T-helper 2 cell treated with Interferon-gamma antibody and Interleukin-4, amounts not matched to agents 5 μg/mL and 100 μg/mL, for 36 hours (primary cell): ENCODE measurements around the gene SSR4.
"Not testable (repeated sequence)": the region's sequence is repeated elsewhere in the genome, so short reads cannot be mapped to it uniquely, and the experiment has no call there.

Experiments used
- DNase-seq: peaks from one replicate; pipeline ENCODE4 v3.0.0; 2021; ENCODE audit warnings: low spot score
- H3K27ac Mint-ChIP-seq: one replicate; pipeline ENCODE4 v1.8.0; 2021; ENCODE audit warnings: mild to moderate bottlenecking, mixed read lengths
- H3K27me3 Mint-ChIP-seq: one replicate; pipeline ENCODE4 v1.8.0; 2021; ENCODE audit warnings: low read depth, mixed read lengths
- H3K36me3 Mint-ChIP-seq: one replicate; pipeline ENCODE4 v1.8.0; 2021; ENCODE audit warnings: low read depth, mixed read lengths
- H3K4me1 Mint-ChIP-seq: one replicate; pipeline ENCODE4 v1.8.0; 2021; ENCODE audit warnings: low read depth, mixed read lengths
- H3K4me3 Mint-ChIP-seq: one replicate; pipeline ENCODE4 v1.8.0; 2022; ENCODE audit warnings: mild to moderate bottlenecking, moderate library complexity, mixed read lengths
- H3K9me3 Mint-ChIP-seq: one replicate; pipeline ENCODE4 v1.8.0; 2021; ENCODE audit warnings: mixed read lengths

Gene SSR4

DNA sequence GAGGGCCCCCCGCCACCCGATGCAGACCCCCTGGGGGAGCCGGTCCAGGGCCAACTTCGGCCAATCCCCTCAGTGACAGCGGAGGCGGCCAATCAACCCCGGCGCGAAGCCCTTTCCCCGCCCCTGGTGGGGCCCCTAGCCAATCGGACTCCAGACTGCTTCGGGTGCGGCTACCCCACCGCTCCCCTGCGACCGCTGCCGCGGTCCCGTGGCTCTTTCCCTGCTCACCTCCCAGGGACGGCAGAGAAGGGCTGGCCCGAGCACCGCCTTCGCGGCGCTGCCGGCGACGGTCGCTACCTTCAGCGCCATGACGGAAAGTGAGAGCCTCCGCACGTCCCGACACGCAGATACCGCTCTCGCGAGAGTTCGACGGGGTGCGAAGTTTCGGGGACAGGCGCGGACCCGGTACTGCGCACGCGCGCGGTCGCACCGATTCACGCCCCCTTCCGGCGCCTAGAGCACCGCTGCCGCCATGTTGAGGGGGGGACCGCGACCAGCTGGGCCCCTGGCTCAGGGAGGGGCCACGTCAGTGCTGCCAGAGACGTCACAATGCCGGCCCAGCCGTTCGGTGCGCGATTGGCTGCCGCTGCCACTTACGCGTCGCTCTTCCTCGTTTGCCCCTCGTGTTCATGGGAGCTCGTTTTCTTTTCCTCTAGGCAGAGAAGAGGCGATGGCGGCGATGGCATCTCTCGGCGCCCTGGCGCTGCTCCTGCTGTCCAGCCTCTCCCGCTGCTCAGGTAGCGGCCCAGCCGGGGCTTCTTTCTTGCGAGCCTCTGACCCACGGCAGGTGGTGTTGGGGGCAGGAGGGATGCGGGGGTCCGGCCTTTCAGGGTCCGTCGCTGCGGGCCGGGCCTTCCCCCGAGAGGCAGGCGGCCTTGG is at the start of gene SSR4, which contains the start of gene IDH3G:
TSS of gene SSR4 (plus strand) at position 651 of the 879 bp plus-strand sequence. CDS start at position 671, 20 bp downstream.
TSS of gene IDH3G (minus strand) at position 358 of the 879 bp plus-strand sequence. CDS start at position 309, 49 bp downstream.
- Mint-ChIP-seq H3K27me3 (no peaks in the 10 kb centered on the region), H3K4me3 (peak within 1 kb of the TSS; percentile 96), H3K9me3 (no peaks in the 10 kb centered on the region), H3K27ac (peak within 1 kb of the TSS; percentile 90), H3K36me3 (peaks cover 26% of the 10 kb centered on the region), H3K4me1 (peaks cover 9% of the 10 kb centered on the region)
- peak; percentile 90 for DNase-seq

DNA sequence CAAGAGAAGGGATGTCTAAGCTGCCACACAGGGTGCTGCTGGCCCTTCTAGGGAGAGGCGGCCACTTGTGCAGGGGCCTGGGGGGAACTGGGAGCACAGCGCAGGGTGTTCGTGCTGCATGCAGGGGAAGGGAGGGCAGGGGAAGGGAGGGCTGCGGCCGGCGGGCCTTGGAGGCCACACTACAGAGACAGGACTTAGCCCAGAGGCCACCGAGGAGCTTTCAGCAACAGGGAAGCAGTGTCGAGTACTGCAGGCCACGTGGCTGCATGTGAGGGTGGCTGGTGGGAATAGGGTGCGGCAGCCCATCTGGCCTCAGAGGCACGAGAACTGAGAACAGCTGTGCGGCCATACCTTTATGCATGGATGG is 49.4 kb upstream of the SSR4 start:
- DNase-seq, H3K27ac Mint-ChIP-seq, H3K4me1 Mint-ChIP-seq, H3K27me3 Mint-ChIP-seq, H3K9me3 Mint-ChIP-seq, H3K4me3 Mint-ChIP-seq, H3K36me3 Mint-ChIP-seq: not testable (repeated sequence)

- no peak for DNase-seq
- H3K27me3 Mint-ChIP-seq = peaks cover 12% of the 10 kb centered on the region
- H3K36me3 Mint-ChIP-seq = no peaks in the 10 kb centered on the region
- no peaks in the 10 kb centered on the region for H3K9me3 Mint-ChIP-seq
- H3K27ac Mint-ChIP-seq = no peak overlapping the region
- peaks cover under 1% of the 10 kb centered on the region for H3K4me1 Mint-ChIP-seq
- no peak overlapping the region for H3K4me3 Mint-ChIP-seq
These were observed 48.1 kb upstream of the SSR4 start for GRCh38 chrX:153746359-153746758.

DNA sequence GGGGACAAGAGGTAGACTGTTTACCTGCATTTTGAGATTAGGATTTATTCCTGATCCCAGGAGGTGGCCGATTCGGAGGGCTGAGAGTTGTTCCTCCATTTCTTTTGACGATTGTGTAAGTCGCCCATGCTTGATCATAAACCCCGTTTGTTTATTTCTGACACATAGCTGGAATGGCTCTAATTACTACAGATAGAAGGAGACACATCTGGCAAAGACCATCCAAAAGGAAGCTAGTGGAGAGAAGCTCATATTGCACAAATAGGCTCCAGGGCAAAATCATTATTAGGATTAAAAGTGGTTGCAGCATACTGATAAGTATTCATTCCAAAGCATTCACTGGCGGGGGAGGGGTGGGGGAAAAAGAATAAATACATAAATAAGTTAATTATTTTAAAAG is 47.5 kb upstream of the SSR4 start:
- H3K27ac Mint-ChIP-seq, DNase-seq, H3K4me1 Mint-ChIP-seq, H3K36me3 Mint-ChIP-seq, H3K9me3 Mint-ChIP-seq, H3K4me3 Mint-ChIP-seq: not testable (repeated sequence)
- H3K27me3 Mint-ChIP-seq = peaks cover 12% of the 10 kb centered on the region

DNA sequence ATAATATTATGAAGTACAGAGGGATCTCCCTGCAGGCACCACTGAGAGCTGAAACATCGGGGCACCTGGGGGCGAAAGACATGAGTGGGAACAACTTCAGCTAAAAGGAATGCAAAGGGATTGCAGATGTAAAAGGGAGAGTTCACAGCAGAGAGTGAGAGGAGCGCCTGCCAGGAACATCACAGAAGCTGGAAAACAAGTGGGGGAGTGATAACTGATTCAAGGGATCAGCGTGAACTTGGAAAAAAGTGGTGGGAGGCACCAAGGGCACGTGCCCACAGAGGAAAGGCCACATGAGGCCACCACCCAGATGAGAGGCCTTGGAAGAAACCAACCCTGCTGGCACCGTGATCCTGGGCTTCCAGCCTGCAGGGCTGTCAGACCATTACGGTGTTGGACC is 45.5 kb upstream of the SSR4 start:
- H3K4me3 Mint-ChIP-seq, H3K4me1 Mint-ChIP-seq, H3K27ac Mint-ChIP-seq, H3K9me3 Mint-ChIP-seq, H3K36me3 Mint-ChIP-seq, DNase-seq: not testable (repeated sequence)
- H3K27me3 Mint-ChIP-seq = peaks cover 12% of the 10 kb centered on the region

- H3K9me3 Mint-ChIP-seq = no peaks in the 10 kb centered on the region
- H3K36me3 Mint-ChIP-seq = no peaks in the 10 kb centered on the region
- no peak for DNase-seq
- H3K4me3 Mint-ChIP-seq = no peak overlapping the region
- peaks cover 4% of the 10 kb centered on the region for H3K4me1 Mint-ChIP-seq
- H3K27me3 Mint-ChIP-seq = peaks cover 12% of the 10 kb centered on the region
- H3K27ac Mint-ChIP-seq = no peak overlapping the region
These were observed 44.2 kb upstream of the SSR4 start for GRCh38 chrX:153750127-153750774.

DNA sequence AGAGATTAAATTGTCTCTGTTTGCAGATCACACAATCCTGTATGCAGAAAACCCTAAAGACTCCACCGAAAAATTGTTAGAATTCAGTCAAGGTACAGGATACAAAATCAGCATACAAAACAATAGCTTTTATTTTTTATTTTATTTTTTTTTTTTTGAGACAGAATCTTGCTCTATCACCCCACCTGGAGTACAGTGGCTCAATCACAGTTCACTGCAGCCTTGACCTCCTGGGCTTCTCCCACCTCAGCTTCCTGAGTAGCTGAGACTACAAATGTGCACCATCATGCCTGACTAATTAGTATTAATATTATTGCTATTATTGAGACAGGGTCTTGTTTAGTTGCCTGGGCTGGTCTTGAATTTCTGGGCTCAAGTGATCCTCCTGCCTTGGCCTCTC is 39.3 kb upstream of the SSR4 start:
- Mint-ChIP-seq H3K36me3 (no peaks in the 10 kb centered on the region), H3K4me1 (peaks cover 4% of the 10 kb centered on the region), H3K27me3 (peaks cover 10% of the 10 kb centered on the region), H3K4me3 (no peak overlapping the region), H3K27ac (no peak overlapping the region), H3K9me3 (no peaks in the 10 kb centered on the region)
- no peak for DNase-seq

GRCh38 chrX:153761863-153762262 is 32.6 kb upstream of the SSR4 start:
- H3K4me1 Mint-ChIP-seq = peaks cover 5% of the 10 kb centered on the region
- no peaks in the 10 kb centered on the region for H3K36me3 Mint-ChIP-seq

GRCh38 chrX:153762626-153763173 is 31.8 kb upstream of the SSR4 start:
- no peaks in the 10 kb centered on the region for H3K9me3 Mint-ChIP-seq
- no peaks in the 10 kb centered on the region for H3K36me3 Mint-ChIP-seq
- peaks cover 5% of the 10 kb centered on the region for H3K4me1 Mint-ChIP-seq
- DNase-seq = no peak
- no peak overlapping the region for H3K4me3 Mint-ChIP-seq
- peaks cover under 1% of the 10 kb centered on the region for H3K27me3 Mint-ChIP-seq
- H3K27ac Mint-ChIP-seq = no peak overlapping the region

More at GRCh38 chrX:153761863-153762262, 32.6 kb upstream of the SSR4 start:
- no peaks in the 10 kb centered on the region for H3K9me3 Mint-ChIP-seq
- H3K27me3 Mint-ChIP-seq = peaks cover 5% of the 10 kb centered on the region
- no peak for DNase-seq
- H3K27ac Mint-ChIP-seq = no peak overlapping the region
- no peak overlapping the region for H3K4me3 Mint-ChIP-seq

- Mint-ChIP-seq H3K27ac (no peak overlapping the region), H3K4me3 (no peak overlapping the region)
- no peak for DNase-seq
These were observed 31.1 kb upstream of the SSR4 start for GRCh38 chrX:153763298-153763932.

DNA sequence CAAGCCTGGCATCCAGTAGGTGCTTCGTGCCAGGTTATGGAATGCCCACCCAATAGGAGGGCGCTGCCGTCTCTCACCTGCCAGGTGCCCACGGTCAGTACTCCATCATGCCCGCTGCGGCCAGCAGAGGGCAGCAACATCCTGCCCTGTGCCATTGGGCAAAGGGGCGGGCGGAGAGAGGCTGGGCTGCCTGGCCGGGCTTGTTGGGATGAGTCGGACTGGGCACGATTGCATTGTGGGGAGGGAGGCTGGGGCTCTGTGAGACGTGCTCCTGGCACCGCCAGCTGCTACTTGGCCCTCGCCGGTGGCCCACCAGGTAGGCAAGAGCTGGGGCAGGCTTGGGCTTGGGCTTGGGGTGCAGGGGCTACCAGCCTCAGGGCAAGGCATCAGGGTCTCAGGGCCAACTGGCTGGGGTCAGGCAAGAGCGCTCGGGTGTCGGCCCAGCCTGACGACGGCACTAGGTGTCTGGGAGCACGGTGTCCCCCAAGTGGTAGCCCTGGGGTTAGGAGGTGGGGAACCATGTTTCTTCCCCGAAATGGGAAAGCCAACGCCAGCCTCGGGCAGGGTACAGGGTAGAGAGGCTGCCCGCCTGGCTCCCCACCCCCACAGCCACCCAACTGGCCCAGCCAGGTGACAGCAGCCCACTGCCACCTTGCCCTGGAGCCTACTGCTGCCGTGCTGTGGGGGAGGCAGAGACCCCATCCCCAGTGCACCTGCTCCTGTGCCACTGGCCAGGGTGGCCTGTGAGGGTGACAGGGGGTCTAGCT is 30.3 kb upstream of the SSR4 start, which contains the start of gene PLXNB3:
TSS of gene PLXNB3 (plus strand) at position 261 of the 767 bp plus-strand sequence. CDS start 1,287 bp downstream, outside the sequence.
- Mint-ChIP-seq H3K4me3 (no peak within 1 kb of the TSS), H3K36me3 (no peaks in the 10 kb centered on the region), H3K4me1 (peaks cover 5% of the 10 kb centered on the region), H3K9me3 (no peaks in the 10 kb centered on the region), H3K27ac (no peak within 1 kb of the TSS), H3K27me3 (no peaks in the 10 kb centered on the region)
- DNase-seq = peak; percentile 56

More at GRCh38 chrX:153763298-153763932, 31.1 kb upstream of the SSR4 start:
- H3K27me3 Mint-ChIP-seq = no peaks in the 10 kb centered on the region
- H3K4me1 Mint-ChIP-seq = peaks cover 5% of the 10 kb centered on the region
- H3K9me3 Mint-ChIP-seq = no peaks in the 10 kb centered on the region
- no peaks in the 10 kb centered on the region for H3K36me3 Mint-ChIP-seq

DNA sequence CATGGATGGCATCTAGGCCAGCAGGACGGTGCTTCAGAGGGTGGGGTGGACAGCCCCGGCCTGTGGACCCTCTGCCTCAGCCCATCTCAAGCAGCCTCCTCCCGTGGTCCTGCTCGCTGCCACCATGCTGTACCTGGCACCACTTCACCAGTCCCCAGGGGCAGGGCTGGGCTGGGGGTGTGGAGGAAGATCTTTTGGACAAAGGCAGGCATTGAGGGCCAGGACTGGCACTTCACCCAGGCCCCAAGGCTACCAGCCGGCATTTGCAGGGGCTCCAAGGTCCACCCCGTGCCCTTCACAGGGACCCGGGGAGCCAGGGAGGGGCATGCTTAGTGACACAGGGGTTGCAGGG is 29.7 kb upstream of the SSR4 start:
- Mint-ChIP-seq H3K27ac (no peak overlapping the region), H3K27me3 (no peaks in the 10 kb centered on the region), H3K36me3 (no peaks in the 10 kb centered on the region), H3K9me3 (no peaks in the 10 kb centered on the region), H3K4me3 (no peak overlapping the region), H3K4me1 (peaks cover 5% of the 10 kb centered on the region)
- DNase-seq = no peak
